GM19099 (cell line): ENCODE data around the gene FKBP1A.

Source experiments
- POLR2A ChIP-seq: IDR thresholded peaks from 3 replicates; pipeline ENCODE4 v1.6.1; 2011; ENCODE audit warnings: low read depth; ENCODE audit not compliant: insufficient read length; ENCODE audit errors: extremely low read depth

FKBP1A gene

DNA sequence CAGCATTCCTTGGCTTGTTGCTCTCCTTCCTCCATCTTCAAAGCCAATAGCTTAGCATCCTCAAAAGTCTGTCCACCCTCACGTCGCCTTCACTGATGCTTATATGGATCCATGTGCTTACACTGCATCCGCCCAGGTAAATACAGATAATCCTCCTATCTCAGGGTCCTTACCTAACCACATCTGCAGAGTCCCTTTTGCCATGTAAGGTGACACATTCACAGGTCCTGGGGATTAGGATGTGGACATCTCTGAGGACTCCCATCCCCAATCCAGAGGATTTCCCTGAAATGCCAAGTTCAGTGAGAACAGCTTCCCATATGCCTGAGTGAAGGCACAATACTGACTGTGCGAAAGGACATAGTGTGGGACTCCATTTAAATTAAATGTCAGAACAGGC, 25.4 kb downstream of the FKBP1A start:
- TF ChIP-seq POLR2A, result no peak

DNA sequence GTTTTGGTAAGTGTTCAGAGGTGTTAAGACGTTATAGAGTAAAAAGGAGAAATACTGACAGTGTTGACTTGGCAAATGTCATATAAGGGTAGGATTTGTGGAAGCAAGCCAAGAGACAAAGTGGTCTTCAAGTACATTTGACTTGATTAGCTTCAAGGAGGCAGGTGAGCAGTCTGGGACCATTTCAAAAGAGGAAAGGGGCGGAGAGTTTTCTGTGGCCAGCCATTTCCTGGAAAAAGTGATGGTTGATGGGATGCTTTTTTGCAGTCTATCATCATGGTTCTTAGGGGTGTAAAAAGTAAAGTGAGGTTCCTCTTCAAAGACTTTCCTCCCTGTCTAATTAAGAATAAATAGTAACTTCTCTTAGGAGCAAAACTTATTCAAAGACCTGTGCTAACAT, 28.7 kb downstream of the FKBP1A start:
- TF ChIP-seq POLR2A, result no peak

DNA sequence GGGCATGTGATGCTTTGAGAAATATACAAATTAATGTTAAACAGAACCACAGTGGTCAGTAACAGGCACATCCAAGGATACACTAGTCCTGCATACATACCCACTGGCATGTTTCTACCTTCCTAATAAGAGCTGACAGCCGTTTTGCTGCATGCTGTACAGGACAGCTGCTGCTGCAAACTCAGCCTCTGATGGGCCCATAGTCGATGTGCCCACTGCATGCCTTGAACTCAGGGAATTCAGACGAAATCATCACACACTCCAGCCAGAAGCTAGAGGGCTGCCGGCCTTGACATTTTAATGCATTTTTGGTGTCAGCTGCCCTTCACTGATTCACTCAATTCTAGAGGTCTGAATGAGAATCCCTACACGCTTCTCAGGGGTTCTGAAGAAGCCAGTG, 29.3 kb downstream of the FKBP1A start:
- no peak for TF ChIP-seq POLR2A

DNA sequence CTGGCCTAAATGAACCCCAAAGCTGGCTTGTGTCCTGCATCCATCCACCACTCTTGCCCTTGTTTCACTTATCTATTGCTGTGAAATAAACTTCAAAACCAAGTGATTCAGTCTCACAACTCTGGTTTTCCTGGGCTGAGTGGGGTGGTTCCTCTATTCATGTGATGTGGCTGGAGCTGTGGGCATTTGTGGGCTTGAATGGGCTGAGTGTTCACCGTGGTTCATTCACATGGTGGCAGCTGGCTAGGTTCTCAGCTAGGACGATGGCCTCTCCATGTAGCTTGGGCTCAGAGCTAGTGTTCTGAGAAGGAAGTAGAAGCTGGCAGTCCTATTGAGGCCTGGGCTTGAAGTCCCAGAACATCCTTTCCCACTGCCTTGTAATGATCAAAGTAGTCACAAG, 30.4 kb downstream of the FKBP1A start:
- no peak for TF ChIP-seq POLR2A

DNA sequence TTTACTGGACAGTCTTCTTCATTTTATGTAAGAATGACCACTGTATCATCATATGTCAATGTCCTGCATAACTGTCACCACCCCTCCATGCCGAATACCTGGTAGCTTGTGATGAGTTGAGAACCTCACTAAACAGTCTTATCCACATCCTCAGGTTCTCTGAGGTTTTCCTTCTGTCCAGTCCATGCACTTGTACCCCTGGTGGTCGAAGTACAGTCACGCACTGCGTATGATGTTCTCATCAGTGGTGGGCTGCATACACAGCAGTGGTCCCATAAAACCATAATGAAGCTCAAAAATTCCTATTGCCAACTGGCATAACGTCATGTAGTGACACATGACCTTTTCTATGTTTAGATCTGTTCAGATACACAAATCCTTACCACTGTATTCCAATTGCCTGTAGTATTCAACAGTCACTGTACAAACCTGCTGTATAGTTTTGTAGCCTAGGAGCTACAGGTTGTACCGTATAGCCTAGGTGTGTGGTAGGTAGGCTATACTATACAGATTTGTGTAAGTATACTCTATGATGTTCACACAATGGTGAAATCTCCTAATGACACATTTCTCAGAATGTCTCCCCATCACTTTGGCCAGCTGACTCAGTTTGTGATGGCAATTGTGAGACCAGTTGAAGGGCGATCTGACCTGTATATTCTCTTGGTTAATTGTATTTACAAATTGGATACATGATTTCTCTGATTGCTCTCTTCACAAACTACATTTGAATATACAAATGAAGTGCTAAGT, 32.6 kb downstream of the FKBP1A start:
- no peak for TF ChIP-seq POLR2A

DNA sequence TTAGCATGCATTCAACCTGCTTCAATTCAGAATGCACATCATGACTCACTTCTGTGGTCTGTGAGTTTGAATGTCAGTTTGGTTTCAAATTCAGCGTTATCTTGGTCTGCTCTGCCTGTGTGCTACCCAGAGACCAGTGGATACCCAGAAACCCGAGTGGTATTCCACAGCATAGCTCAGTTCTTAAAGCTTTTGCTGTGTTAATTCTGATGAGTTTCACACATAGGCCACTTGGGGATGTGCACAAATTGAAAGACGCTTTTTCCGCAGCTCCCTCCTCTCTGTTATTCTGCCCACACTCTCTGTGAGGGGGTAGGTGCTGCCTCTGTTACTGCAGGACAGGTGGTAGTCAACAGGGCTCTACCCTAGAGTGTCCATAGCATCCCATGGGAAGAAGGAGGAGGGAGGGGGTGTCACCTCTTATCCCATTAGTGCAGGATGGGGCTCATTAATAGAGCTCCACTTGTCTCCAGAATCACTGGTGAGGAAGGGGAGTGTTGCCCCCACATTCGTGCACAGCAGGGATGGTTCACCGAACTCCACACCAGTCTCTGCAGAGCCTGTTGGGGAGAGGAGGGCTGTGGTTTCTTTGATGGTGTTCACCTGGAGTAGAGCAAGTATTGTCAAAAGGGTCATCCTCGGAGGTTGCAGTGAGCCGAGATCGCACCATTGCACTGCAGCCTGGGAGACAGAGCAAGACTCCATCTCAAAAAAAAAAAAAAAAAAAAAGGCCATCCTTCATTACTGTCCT, 34.8 kb downstream of the FKBP1A start:
- no peak for TF ChIP-seq POLR2A

DNA sequence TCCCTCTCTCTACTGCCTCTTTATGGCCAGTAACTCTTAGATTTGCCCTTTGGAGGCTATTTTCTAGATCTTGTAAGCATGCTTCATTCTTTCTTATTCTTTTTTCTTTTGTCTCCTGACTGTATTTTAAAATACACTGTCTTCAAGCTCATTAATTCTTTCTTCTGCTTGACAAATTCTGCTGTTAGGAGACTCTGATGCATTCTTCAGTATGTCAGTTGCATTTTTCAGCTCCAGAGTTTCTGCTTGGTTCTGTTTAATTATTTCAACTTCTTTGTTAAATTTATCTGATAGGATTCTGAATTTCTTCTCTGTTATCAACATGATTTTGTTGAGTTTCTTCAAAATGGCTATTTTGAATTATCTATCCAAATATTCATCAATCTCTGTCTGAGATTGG, 38.9 kb downstream of the FKBP1A start:
- no peak for TF ChIP-seq POLR2A

DNA sequence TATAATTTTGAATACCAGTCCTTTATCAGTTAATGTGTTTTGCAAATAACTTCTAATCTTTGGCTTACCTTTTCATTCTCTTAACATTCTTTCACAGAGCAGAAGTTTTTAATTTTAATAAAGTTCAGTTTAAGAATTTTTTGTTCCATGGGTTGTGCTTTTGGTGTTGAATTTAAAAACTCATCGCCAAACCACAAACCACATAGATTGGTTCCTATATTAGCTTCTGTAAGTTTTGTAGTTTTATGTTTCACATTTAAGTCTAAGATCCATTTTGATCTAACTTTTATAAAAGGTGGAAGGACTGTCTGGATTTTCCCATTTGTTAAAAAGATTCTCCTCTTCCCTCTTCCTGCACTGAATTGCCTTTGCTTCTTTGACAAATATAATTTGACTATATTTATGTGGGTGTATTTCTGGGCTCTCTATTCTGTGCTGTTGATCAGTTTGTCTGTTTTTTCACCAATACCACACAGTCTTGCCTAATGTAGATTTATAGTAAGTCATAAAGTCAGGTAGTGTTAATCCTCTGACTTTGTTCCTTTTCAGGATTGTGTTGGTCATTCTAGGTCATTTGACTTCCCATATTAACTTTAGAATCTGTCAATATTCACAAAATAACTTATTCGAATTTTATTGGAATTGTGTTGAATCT, 46.4 kb downstream of the FKBP1A start:
- TF ChIP-seq POLR2A, result no peak

DNA sequence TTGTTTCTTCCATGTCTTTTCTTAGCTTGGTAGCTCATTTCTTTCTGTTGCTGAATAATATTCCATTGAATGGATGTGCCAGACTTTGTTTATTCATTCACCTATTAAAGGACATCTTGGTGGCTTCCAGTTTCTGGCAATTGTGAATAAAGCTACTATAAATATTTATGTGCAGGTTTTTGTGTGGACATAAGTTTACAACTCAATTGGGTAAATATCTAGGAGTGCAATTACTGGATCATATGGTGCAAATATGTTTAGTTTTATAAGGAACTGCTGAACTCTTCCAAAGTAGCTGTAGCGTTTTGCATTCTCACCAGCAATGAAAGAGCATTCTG, 47.1 kb downstream of the FKBP1A start:
- TF ChIP-seq POLR2A, result no peak

DNA sequence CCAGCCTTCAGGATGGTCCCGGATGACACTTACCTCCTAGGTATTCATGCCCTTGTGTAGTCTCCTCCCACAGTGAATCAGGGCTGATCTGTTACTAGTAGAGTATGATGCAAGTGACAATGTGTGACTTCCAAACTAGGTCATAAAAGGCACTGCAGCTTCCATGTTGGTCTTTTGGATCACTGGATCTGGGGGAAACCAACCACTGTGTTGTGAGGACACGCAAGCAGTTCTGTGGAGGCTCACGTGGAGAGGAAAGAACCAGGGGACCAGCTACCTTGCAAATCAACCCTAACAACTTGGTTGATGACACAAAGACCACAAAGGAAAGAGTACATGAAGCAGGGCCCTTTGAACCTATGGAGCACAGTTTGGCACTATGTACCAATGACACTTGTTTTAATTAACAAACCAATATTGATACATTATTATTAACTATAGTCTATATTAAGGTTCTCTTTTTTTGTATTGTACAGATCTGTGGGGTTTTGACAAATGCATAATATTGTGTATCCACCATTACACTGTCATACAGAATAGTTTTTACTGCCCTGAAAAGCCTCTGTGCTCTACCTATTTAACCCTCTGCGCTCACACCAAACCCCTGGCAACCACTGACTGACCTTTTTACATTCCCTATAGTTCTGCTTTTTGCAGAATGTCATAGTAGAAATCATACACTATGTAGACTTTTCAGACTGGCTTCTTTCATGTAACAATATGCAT, 47.7 kb downstream of the FKBP1A start:
- TF ChIP-seq POLR2A, result no peak

DNA sequence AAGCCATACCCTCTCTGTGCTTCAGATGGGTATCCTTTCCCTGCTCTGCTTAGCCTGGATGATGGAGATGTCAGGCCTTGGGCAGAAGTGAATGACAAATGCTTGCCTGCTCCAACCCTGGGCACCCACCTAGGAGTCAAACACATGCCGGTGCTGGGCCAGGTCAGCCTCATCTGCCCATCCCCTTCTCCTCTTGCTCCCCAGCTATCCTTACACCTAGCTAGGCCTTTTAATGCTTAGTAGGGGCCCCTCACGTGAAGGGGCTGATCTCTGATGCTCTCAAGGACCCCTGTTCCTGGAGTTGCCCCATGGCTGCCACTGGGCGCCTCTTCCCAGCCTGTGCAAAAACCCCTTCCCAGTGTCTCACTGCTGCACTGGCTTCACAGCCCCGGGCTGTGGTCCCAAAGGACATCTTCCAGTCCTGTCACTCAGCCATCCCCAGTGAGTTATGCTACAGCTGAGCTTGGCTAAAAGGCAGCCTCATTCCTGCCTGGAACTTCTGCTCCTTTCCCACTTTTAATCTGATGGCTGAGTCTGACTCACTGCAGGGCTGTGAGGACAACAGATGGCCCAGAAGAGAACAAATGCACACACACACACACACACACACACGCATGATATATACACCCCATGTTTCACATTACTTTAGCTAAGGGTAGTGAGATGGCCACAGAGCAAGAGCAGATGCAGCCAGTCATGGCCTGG, 51.1 kb downstream of the FKBP1A start:
- TF ChIP-seq POLR2A, result no peak

DNA sequence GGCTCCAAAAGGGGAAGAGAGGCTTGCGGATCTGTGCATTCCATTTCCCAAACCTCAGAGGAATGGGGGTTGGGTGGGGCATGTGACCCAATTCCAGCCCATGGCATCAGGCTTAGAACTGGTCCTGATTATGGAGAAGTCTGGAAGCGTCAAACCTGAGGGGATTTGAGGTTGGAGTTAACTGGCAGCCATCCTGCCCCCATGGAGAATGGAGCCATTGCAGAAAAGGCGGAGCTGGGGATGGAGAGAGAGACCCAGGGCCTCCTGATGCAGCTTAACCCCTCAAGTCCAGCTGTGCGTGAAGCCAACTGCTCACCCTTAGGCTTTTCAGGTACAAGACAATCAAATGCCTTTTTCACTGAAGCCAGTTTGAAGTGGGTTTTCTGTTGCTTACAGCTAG, 54.1 kb downstream of the FKBP1A start:
- TF ChIP-seq POLR2A, result no peak

DNA sequence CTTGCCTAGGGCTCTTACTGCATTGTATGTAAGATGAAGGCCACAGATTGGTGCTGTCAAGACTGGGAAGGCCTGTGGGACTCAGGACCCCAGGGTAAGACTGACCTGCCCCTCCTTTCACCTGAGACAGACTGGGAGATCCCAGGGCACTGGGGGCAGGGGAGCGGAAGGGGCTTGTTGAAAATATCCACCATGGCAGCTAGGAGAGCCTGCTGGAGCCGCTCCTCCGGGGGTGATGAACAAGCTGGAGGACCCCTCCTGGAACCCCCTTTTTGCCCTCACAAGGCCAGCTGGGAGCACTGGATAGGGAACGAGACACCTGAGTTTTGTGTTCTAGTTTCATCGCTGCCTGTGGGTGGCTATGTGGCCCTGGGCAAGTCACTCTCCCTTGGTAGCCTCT, 54.8 kb downstream of the FKBP1A start:
- TF ChIP-seq POLR2A, result no peak

DNA sequence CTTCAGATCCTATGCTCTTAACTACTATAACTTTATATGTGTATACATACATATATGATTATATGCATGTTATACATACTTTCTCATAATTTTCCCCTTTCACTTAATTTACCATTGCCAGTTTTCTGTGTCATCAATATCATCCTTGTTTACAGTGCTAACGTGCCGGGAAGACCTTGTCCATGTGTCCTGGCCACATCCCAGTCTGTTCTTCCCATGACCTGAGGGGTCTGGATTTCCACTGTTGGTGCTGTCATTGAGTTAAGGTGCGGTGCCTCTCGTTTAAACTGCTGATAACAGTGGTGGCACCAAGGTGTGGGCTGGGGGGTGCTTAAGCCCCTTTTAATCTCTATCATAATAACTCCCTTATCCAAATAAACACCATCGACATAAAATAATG, 55.4 kb downstream of the FKBP1A start:
- TF ChIP-seq POLR2A, result no peak
